OCI-LY1 (cell line): ENCODE measurements around the gene MIA2.

Experiments
- CTCF ChIP-seq: fragments of 200-600 bp; sonication (generic), shearing (Covaris generic); IDR thresholded peaks from 2 replicates; pipeline ENCODE4 v1.5.1; 2017; ENCODE audit warnings: mild to moderate bottlenecking, antibody characterized with exemption, low read length, moderate library complexity, mixed read lengths
- EZH2 ChIP-seq: fragments of 200-600 bp; sonication (generic), shearing (Covaris generic); IDR thresholded peaks from 2 replicates; pipeline ENCODE4 v1.8.0; 2017; ENCODE audit warnings: borderline replicate concordance, mixed run types, mild to moderate bottlenecking, antibody characterized with exemption, low read length, moderate library complexity, mixed read lengths

GRCh38 chr14:39382463-39382862 lies 148.7 kb downstream of the MIA2 start:
- no peak for TF ChIP-seq CTCF
- TF ChIP-seq EZH2, result no peak
